NCI-H2107 treated with DMSO at 0.1 percent for 48 hours (cell line): ENCODE results near the gene WNT4.

Source experiments
- DNase-seq: peaks from one replicate; lab custom pipeline; 2025; ENCODE audit not compliant: unreplicated experiment; lab: John Stamatoyannopoulos, UW

Gene WNT4

GRCh38 chr1:22164841-22165808 lies 22.2 kb upstream of the WNT4 start:
- DNase-seq: no peak

DNA sequence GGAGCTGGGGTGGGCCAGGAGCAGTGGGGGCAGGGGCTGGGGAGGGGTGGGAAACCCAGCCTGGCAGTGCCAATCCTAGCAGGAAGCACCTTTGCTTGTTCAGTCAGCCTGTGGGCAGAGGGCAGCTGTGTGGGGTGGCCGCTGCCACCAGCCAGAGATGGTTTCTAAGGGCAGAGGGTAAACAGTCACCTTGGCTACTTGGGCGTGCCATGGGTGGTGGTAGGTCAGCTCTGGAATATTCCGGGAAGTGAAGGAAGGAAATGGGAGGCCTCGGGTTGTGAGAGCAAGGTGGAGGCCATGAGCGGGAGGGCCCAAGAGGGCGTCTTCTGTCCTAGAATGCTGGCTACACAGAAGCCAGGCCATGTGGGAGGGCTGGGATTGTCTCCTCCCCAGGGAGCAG lies 20.7 kb upstream of the WNT4 start:
- DNase-seq: no peak

DNA sequence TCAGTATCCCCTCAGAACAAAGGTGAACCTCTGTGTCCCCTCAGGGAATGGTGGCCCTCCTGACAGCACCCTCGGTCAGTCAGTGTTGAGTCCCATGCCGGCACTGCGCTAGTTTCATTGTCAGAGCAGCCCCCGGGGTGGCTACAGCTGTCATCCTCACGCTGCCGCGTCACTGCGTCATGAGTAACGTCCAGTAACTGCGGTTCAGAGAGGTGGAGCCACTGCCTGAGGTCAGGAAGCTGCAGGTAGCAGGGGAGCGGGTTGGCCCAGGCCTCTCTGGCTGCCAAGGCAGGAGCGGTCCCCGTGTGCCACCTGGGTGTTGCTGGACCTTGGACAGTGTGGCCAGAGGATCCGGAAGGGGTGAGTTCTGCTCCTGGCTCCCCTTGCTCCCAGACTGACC lies 20.2 kb upstream of the WNT4 start:
- DNase-seq: no peak

DNA sequence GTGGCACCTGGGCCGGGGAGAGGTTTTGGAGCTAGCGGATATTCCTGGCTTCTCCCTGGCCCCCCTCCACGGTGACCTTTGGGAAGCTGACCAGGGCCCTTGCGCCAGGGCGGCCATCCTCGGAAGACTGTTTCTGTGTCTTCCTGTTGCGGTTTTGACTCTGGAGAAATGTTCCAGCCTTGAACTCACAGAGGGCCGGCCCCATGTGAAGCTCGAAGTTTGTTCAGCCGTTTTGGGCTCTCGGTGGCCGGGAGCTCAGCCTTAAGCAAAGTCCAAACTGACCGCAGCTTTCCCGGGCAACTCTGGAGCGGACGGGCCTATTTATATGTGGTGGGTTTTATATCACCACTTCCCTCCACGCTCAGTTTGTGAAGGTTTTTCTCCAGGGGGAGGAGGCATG lies 17.0 kb upstream of the WNT4 start:
- DNase-seq: no peak

DNA sequence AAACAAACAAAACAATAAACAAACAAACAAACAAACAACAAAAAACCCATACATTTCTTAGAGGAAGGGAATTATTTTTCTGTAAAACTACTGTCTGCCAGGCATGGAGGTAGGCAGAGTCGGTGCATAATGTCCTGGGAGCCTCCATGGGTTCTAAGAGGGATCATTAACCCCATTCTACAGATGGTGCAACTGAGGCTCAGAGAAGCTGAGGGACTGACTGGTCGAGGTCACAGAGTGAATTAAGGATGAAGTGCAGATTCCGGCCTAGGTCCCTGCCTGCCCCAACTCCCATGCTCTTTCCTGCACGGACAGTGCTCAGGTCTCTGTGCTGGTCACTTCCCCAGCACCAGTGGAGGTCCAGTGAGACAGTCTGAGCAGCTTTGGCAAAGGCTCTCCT lies 15.8 kb upstream of the WNT4 start:
- DNase-seq: no peak

GRCh38 chr1:22157359-22157966 lies 14.6 kb upstream of the WNT4 start:
- no peak for DNase-seq

GRCh38 chr1:22155517-22155916 lies 12.6 kb upstream of the WNT4 start:
- DNase-seq: no peak

- no peak for DNase-seq
These were observed 11.7 kb upstream of the WNT4 start for GRCh38 chr1:22154626-22155025.

GRCh38 chr1:22153660-22154437 lies 11.0 kb upstream of the WNT4 start:
- DNase-seq: no peak

GRCh38 chr1:22150923-22151322 lies 8.0 kb upstream of the WNT4 start:
- DNase-seq: no peak

- DNase-seq: no peak
These were observed 407 bp downstream of the WNT4 start for GRCh38 chr1:22142315-22143064.

DNA sequence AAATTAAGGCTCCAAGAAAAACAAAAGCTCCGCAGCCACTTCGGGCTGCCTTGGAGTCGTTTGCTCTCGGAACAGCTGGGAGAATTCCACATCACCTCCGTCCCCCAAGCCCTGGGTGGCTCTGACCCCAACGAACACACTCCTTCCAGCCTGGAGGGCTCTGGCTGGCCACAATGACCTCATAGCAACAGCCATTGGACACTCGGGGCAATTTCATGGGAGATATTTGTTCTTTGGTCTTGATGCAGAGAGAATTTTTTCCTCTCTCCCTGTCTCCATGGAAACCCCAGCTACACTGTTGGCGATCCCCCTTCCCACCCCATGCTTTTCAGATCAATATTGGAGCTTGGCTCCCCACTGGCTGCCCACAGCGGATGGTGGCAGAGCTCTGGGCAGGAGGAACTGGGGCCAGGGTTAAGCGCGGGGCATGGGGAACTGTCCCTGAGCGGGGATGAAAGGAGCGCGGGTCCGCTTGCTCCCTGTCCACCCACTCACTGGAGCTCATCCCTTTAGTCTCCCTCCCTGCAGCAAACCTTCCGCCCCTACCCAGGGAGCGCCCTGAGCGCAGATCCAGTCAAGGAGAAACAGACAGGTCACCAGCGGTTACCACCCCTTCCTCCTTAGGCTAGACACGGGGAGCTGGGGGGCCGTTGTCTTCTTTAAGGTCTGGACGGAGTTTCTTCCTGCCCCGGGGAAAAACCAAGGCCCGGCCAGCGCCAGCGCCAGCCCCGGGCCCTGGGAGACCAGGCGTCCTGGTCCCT lies 1.2 kb downstream of the WNT4 start:
- no peak for DNase-seq

- DNase-seq: no peak
These were observed 2.2 kb downstream of the WNT4 start for GRCh38 chr1:22140694-22141093.

GRCh38 chr1:22139817-22140216 lies 3.1 kb downstream of the WNT4 start:
- no peak for DNase-seq

GRCh38 chr1:22139066-22139594 lies 3.8 kb downstream of the WNT4 start:
- DNase-seq: no peak

DNA sequence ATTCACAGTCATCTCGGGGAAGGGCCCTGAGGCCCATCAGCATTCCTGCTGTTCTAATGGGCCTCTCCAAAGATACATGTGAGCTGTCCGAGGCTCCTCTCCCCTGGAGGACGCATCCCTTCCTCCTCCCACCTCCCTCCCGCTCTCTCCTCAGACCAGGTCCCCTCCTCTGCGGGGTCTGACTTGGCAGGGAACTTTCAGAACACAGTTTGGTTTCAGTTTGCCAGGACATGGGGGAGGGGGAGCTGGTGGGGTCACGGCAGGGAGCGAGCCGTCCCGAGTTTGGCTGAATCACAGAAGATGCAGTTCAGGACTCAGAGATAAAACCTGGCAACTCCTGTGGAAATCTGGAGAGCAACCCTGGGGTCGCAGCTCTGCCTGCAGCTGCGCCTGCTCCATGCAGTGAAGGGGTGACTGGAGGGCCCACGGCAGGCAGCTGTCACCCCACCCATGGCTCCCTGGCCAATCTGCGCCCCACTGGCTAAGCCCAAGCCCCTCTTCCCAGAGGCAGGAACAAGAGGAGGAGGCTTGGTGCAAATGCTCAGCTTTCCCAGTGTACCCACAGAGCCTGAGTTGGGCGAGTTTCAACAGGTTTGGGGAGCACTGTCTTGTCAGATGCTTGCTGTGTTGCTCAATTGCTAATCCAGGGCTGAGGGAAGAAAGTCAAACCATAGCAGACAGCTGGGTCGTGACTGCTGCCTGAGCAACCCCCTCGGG lies 5.7 kb downstream of the WNT4 start:
- no peak for DNase-seq

DNA sequence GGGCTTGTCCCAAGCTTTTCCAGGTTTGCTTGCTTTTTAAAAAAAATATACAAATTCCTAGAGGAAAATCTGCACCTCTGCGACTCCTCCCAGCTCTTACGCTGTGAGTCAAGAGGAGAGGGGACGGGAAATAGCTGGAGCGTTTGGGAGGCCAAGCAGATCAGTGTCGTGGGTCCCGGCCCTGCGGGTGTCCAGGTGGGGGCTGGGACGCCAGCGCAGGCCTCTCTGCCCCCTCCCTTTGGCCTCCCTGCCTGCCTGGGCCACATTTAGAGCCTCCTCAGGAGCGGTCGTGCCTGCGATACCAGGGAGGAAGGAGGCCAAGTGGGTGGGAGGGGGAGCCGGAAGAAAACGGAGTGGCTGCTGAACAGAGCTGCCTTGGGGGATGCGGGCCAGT lies 9.0 kb downstream of the WNT4 start:
- no peak for DNase-seq

- no peak for DNase-seq
These were observed 9.5 kb downstream of the WNT4 start for GRCh38 chr1:22133247-22133930.
